ENCODE data around the gene RGS9. TPM values are rescaled to one million over a fixed set of nuclear protein-coding genes. Genes with fewer than 3 reads are reported as not detected.

The RGS9 gene
- total RNA-seq, 2 donors from 2014 or later = 3.0 to 4.9 TPM

GRCh38 chr17:65228734-65229620 is 91.8 kb downstream of the RGS9 start:
- intact Hi-C loops (cut with DNase I) = no loop called here
- DNase-seq (no peak), ATAC-seq (peak; percentile 35 to 76)

GRCh38 chr17:65229621-65229995 is 92.4 kb downstream of the RGS9 start:
- DNase-seq (no peak), ATAC-seq (no peak)
- intact Hi-C loops (cut with DNase I) = no loop called here

- ATAC-seq (no peak), DNase-seq (no peak)
- intact Hi-C loops (cut with DNase I) = loop anchor here in 1 of 2 donors (10.0 kb wide), 1 partner anchor 935 kb away; no protein-coding TSS in a partner anchor
Observed at GRCh38 chr17:65230040-65230439, 92.9 kb downstream of the RGS9 start.

DNA sequence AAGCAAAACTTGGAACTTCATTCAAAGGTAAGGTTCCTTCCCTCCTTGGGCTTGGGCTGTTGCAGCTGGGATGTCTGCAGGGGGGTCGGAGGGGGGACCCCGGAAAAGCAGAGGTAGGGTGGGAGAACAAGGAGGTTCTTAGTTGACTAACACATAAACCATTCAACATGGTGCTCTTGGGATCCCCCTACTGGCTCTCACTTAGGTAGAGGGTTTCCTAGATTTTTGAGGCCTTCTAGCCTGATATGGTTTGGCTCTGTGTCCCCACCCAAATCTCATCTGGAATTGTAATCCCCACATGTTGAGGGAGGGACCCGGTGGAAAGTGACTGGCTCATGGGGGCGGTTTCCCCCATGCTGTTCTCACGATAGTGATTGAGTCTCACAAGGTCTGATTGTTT is 93.9 kb downstream of the RGS9 start:
- DNase-seq = no peak
- no peak for ATAC-seq
- intact Hi-C loops (cut with DNase I) = loop anchor here in 1 of 2 donors (10.0 kb wide), 1 partner anchor 934 kb away; no protein-coding TSS in a partner anchor

- intact Hi-C loops (cut with DNase I) = loop anchor here in 1 of 2 donors (10.0 kb wide), 1 partner anchor 933 kb away; no protein-coding TSS in a partner anchor
- ATAC-seq (peak; percentile 67 to 84), DNase-seq (peak; percentile 37)
Observed at GRCh38 chr17:65231662-65232335, 94.6 kb downstream of the RGS9 start.

GRCh38 chr17:65235284-65235683 is 98.1 kb downstream of the RGS9 start:
- DNase-seq (no peak), ATAC-seq (no peak)
- intact Hi-C loops (cut with DNase I) = loop anchor here (5.0 to 10.0 kb wide), 2 partner anchors 930 to 932 kb away; no protein-coding TSS in a partner anchor

DNA sequence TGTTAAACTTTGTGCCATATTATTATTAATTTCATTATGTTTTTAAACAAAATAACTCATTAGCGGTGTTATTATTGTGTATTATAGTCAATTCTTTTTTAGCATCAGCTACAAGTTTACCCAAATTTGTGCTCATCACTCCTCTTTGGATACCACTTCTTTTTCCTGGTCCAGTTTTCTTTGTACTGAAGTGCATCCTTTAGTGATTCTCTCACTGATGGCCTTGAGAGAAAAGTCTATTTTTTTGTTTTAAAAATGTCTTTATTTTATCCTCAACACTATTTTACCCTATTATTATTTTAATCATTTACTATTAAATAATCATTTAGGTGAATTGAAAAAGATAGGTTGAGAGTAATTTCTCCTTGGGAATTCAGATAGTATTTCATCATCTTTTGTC is 99.2 kb downstream of the RGS9 start:
- intact Hi-C loops (cut with DNase I) = loop anchor here (5.0 to 10.0 kb wide), 2 partner anchors 928 to 931 kb away; no protein-coding TSS in a partner anchor
- ATAC-seq = no peak

GRCh38 chr17:65243838-65244625 is 106.9 kb downstream of the RGS9 start:
- ATAC-seq = peak in 1 of 2 donors; percentile 76
- peak; percentile 44 for DNase-seq
- intact Hi-C loops (cut with DNase I) = no loop called here

More for the DNA sequence above, 99.2 kb downstream of the RGS9 start:
- DNase-seq = no peak

GRCh38 chr17:65246252-65246651 is 109.1 kb downstream of the RGS9 start:
- DNase-seq = no peak
- intact Hi-C loops (cut with DNase I) = no loop called here
- ATAC-seq = no peak

DNA sequence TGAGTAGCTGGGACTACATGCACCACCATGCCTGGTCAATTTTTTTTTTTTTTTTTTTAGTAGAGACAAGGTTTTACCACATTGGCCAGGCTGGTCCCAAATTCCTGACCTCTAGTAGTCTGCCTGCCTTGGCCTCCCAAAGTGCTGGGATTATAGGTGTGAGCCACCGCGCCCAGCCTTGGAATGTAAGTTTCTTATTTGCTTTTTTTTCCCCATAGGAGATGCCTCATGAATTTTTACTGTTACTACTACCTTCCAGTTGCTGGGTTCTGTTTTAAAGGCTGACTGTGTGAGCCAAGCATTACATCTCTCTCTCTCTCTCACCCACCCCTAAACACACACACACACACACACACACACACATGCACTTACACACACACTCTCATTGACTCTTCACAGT is 112.6 kb downstream of the RGS9 start:
- no peak for DNase-seq
- ATAC-seq = no peak
- intact Hi-C loops (cut with DNase I) = no loop called here

DNA sequence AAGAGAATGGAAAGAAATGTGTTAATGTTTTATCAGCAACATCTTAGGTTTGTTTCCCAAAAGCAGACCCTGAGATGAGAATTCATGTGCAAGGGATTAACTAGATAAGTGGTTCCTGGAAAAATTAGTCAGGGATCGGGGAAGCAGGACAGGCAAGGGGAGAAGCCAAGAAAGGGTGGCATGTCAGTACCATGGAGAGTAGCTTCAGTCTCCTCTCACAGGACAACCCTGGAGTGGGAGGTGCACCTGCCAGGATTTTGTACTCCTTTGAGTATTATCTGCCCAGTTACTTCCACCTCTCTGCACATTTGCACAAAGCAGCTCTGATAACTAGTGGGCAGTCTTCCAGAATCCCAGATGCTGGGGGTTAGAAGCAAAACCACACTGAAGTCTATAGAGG is 117.0 kb downstream of the RGS9 start:
- ATAC-seq (no peak), DNase-seq (no peak)
- intact Hi-C loops (cut with DNase I) = no loop called here

DNA sequence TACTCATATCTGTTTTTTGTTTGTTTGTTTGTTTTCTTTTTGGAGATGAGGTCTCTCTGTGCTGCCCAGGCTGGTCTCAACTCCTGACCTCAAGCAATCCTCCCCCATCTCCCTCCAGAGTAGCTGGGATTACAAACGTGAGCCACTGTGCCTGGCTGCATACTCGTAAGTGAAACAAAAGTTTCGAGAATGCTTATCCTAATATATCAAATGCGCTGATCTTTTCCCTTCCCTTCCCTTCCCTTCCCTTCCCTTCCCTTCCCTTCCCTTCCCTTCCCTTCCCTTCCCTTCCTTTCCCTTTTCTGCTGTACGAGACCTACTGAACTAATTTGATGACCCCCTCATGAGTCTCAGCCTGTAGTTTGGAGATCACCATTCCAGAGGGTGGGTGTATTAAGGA is 122.1 kb downstream of the RGS9 start:
- DNase-seq = no peak
- intact Hi-C loops (cut with DNase I) = no loop called here
- no peak for ATAC-seq

- DNase-seq = no peak
- ATAC-seq = no peak
- intact Hi-C loops (cut with DNase I) = no loop called here
Observed at GRCh38 chr17:65259696-65260485, 122.7 kb downstream of the RGS9 start.

- intact Hi-C loops (cut with DNase I) = no loop called here
- ATAC-seq (no peak), DNase-seq (no peak)
Observed at GRCh38 chr17:65260626-65261025, 123.5 kb downstream of the RGS9 start.

DNA sequence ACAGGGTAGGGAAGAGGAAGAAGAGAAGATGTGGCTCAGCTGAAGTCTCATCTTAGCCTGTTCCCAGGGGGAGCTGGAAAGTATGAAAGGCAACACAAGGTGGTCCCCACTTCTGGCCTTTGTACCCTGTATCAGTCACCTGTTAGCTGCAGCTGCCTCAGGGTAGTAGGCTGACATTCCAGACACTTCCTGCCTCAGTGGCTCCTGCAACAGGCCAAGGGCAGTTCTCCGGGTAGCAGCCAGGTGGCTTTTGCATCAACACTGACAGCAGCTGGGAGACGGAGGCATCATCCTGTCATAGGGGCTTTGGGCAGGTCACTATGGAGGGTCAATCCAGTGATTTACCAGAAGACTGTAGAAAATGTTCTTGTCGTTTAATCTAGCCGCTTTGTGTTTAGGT is 124.0 kb downstream of the RGS9 start:
- no peak for DNase-seq
- intact Hi-C loops (cut with DNase I) = no loop called here
- no peak for ATAC-seq

DNA sequence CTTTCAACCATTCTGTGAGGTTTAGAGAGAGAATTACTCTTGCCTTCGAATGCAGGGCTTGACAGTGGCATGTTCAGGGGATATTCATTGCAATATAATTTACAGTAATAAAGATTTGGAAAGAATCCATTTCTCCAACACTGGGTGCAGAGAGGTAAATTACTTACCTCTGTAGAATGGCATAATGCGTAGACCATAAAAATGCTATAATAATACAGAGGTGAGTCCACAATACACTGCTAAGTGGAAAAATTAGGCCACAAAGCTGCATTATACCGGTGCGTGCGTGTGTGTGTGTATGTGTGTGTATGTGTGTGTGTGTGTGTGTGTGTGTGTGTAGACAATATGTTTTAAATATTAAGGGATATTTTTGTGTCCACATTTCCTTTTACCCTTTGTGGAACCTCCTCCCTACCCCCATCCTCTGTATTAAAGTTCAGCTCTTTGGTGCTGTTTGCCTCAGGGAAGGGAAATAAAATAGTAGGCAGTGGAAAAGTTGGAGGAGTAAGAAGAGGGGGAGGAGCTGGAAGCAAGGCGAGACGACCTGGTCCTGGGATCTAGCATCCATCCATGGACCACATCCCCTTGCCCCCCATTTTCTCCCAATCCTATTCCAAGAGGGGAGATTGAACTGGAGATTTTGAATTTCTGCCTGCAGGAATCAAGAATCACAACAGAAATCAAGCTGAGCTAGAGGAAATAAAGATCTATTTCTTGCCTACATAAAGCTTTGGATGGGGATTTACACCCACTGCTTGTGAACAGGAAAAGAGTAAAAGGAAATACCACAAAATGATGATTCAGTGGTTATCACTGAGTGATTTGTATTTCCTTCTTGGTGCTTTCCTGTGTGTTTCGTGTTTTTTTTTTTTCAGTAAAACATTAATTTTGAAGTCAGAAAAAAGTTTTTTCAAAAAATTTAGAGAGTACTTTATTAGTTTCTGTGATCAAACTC is 124.8 kb downstream of the RGS9 start:
- DNase-seq (no peak), ATAC-seq (no peak)
- intact Hi-C loops (cut with DNase I) = no loop called here

- intact Hi-C loops (cut with DNase I) = no loop called here
- no peak for ATAC-seq
- DNase-seq = no peak
Observed at GRCh38 chr17:65265276-65265675, 128.1 kb downstream of the RGS9 start.

DNA sequence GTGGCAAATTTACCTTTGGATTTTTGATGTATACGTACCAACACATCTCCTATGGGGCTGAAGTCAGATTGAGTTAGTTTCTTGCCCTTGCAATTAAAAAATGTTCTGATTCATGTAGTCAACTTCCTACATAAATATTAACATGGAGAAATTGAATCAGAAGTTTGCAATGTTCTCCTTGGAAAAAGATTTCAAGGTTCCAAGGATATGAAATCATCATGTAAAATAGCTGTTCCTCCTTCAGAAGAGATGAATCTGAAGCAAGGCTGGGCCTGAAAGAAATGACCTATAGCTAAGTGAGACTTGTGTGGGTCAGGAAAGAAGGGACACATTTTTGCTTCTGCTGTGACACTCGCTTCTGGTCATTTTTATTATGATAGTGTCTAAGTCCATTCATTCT is 131.7 kb downstream of the RGS9 start:
- intact Hi-C loops (cut with DNase I) = no loop called here
- DNase-seq (no peak), ATAC-seq (no peak)

Data from left cardiac atrium (tissue), 4 donors.